Endothelial cell (in vitro differentiated cells): Measurements from ENCODE around the gene AADACL4. TPM values are rescaled to one million over a fixed set of nuclear protein-coding genes. Genes with fewer than 3 reads are reported as not detected.

Experiments used
- DNase-seq: peaks from one replicate; pipeline ENCODE4 v3.0.0; 2021; ENCODE audit warnings: low spot score
- H3K27ac Mint-ChIP-seq: one replicate; pipeline ENCODE4 v1.8.0; 2021; ENCODE audit warnings: mixed read lengths, inconsistent platforms; ENCODE audit not compliant: unreplicated experiment
- H3K27me3 Mint-ChIP-seq: one replicate; pipeline ENCODE4 v1.8.0; 2021; ENCODE audit warnings: mild to moderate bottlenecking, moderate library complexity, mixed read lengths, inconsistent platforms; ENCODE audit not compliant: unreplicated experiment
- H3K36me3 Mint-ChIP-seq: one replicate; pipeline ENCODE4 v1.8.0; 2021; ENCODE audit warnings: mild to moderate bottlenecking, low read depth, mixed read lengths, inconsistent platforms; ENCODE audit not compliant: unreplicated experiment
- H3K4me1 Mint-ChIP-seq: one replicate; pipeline ENCODE4 v1.8.0; 2021; ENCODE audit warnings: mild to moderate bottlenecking, mixed read lengths, inconsistent platforms; ENCODE audit not compliant: unreplicated experiment
- H3K4me3 Mint-ChIP-seq: one replicate; pipeline ENCODE4 v1.8.0; 2021; ENCODE audit warnings: mild to moderate bottlenecking, mixed read lengths, inconsistent platforms; ENCODE audit not compliant: unreplicated experiment
- H3K9me3 Mint-ChIP-seq: one replicate; pipeline ENCODE4 v1.8.0; 2021; ENCODE audit warnings: mixed read lengths, inconsistent platforms; ENCODE audit not compliant: unreplicated experiment
- CTCF ChIP-seq: fragments of 200-600 bp; sonication (generic); IDR thresholded peaks from one replicate; pipeline ENCODE4 v1.5.0; 2021; ENCODE audit warnings: antibody characterized with exemption; ENCODE audit not compliant: unreplicated experiment
- total RNA-seq: library from RNA; stranded (reverse); fragmentation: NEBNext Ultra II Directional; extraction: Animal tissue kit (Norgen Biotek cat#: 25700); gene quantifications from one replicate; pipeline ENCODE4 v1.2.1, GENCODE V29; 2021; ENCODE audit not compliant: unreplicated experiment

AADACL4 gene
- total RNA-seq, 1 donor from 2014 or later = not detected

DNA sequence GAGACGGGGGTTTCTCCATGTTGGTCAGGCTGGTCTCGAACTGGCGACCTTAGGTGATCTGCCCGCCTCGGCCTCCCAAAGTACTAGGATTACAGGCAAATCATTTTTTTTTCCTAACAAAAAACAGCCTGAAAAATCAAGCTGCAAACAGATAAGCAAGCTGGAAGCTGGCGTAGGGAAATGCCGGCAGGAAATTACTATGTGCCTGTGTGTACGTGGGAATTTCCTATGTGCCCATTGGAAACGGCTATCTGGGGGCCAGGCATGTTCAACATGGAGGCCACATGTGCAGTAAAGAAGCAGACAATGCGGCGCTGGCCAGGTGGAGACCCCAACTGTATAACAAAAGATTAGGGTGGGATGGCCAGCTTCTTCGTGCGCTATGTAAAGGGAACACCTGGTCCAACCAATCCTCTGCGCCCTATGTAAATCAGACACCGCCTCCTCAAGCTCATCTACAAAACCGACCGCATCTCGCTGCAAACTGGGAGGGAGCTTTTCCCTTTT, 9.1 kb upstream of the AADACL4 start:
- Mint-ChIP-seq H3K27ac (no peak overlapping the region), H3K27me3 (peaks cover 1% of the 10 kb centered on the region), H3K9me3 (peaks cover 2% of the 10 kb centered on the region), H3K4me1 (peaks cover 2% of the 10 kb centered on the region), H3K4me3 (no peak overlapping the region), H3K36me3 (peaks cover 5% of the 10 kb centered on the region)
- DNase-seq = no peak
- TF ChIP-seq CTCF = no peak

DNA sequence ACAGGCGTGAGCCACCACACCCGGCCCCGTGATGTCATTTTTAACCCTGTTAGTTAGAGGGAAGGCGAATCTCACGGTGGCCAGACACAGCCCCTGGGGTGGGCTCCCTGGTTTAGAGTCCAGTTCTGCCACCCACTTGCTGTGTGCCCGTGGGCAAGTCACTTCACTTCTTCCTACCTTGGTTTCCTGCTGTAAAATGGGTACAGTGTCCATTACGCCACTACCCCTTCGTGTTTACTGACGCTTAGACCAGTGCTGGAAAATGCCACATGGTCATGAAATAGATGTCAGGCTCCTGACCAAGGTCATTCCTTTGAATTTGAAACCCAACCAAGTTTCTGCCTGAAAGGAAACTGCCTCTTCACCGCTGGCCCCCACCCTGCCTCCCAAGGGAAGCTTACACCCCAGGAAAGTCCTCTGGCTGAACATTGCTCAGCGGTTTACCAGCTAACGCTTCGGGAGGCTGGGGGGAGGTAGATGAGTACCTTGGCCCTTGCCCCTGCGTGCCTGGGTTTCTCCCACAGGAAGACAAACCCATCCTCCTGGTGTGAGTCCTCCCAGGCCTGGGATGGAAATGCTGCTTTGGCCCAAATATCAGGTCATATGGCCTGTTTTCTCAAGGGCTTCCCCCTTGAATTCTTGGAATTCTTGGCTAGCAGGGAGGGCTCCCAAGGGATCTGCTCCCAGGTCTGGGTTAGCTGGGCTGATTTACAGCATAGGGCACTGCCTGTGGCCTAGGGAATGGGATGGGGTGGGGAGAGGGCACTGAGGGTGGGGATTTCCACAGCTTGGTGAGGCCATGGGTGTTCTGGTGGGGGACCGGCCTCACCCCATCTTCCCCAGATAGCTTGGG, 7.6 kb upstream of the AADACL4 start:
- Mint-ChIP-seq H3K4me3 (no peak overlapping the region), H3K27ac (no peak overlapping the region)

DNA sequence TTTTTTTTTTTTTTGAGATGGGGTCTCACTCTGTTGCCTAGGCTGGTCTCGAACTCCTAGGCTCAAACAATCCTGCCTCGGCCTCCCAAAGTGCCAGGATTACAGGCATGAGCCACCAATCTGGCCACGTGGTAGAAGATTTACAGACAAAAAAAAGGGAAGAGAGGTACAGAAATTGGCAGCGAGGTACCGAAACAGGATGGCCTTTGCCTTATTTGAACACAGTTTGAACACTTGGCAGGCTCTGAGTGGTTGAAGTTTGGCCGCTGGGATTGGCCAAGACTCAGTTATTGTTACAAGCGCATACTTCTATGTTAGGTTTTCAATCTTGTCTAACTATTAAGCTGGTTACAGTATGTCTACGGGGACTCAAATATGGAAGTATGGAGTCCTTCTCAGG, 6.2 kb upstream of the AADACL4 start:
- peaks cover 9% of the 10 kb centered on the region for H3K36me3 Mint-ChIP-seq
- no peak overlapping the region for H3K27ac Mint-ChIP-seq
- peaks cover 2% of the 10 kb centered on the region for H3K4me1 Mint-ChIP-seq
- peaks cover 2% of the 10 kb centered on the region for H3K27me3 Mint-ChIP-seq
- TF ChIP-seq CTCF = no peak
- H3K9me3 Mint-ChIP-seq = peaks cover 17% of the 10 kb centered on the region
- no peak for DNase-seq
- no peak overlapping the region for H3K4me3 Mint-ChIP-seq

More for the DNA sequence above, 7.6 kb upstream of the AADACL4 start:
- H3K36me3 Mint-ChIP-seq = peaks cover 9% of the 10 kb centered on the region
- TF ChIP-seq CTCF = no peak
- peaks cover 17% of the 10 kb centered on the region for H3K9me3 Mint-ChIP-seq
- H3K27me3 Mint-ChIP-seq = peaks cover 1% of the 10 kb centered on the region
- peaks cover 2% of the 10 kb centered on the region for H3K4me1 Mint-ChIP-seq
- DNase-seq = no peak

- H3K27ac Mint-ChIP-seq = no peak overlapping the region
- no peak for DNase-seq
- H3K4me1 Mint-ChIP-seq = no peaks in the 10 kb centered on the region
- H3K4me3 Mint-ChIP-seq = no peak overlapping the region
- H3K36me3 Mint-ChIP-seq = peaks cover 9% of the 10 kb centered on the region
- TF ChIP-seq CTCF = no peak
- H3K9me3 Mint-ChIP-seq = peaks cover 17% of the 10 kb centered on the region
- H3K27me3 Mint-ChIP-seq = peaks cover 2% of the 10 kb centered on the region
Measured at GRCh38 chr1:12640237-12640957, 3.5 kb upstream of the AADACL4 start.

DNA sequence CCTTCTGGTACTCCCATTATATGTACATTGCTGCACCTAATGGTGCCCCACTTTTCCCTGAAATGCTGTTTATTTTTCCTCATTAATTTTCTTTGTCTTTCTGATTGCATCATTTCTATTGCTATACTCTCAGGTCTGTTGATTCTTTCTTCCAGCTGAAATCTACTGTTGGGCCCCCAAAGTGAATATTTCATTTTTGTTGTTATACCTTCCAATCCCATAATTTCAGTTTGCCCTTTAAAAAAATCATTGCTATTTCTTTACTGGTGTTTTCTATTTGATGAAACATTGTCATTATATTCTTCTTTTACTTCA, 3.0 kb upstream of the AADACL4 start:
- Mint-ChIP-seq H3K9me3 (peaks cover 17% of the 10 kb centered on the region), H3K27ac (no peak overlapping the region), H3K4me1 (no peaks in the 10 kb centered on the region), H3K36me3 (peaks cover 9% of the 10 kb centered on the region), H3K4me3 (no peak overlapping the region), H3K27me3 (peaks cover 1% of the 10 kb centered on the region)
- DNase-seq = no peak
- no peak for TF ChIP-seq CTCF
